A549 (cell line): ENCODE results near the gene TMCC2. TPM values are rescaled to one million over a fixed set of nuclear protein-coding genes. Genes with fewer than 3 reads are reported as not detected.

Source experiments
- ATAC-seq, 2 experiments: fragments of 200-7000 bp in 1 of 2; fragments of >200 bp in 1 of 2; cut with Nextera tagmentation in 1 of 2; cut with Tn5 transposase in 1 of 2; 3 replicates each; pipeline versions ENCODE4 v1.8.0 to v1.9.1; 2018 to 2020; ENCODE audit warnings: mild to moderate bottlenecking in 1 of 2, moderate library complexity in 1 of 2
- CTCF ChIA-PET: fragments of 300-600 bp; sonication (Branson Sonifier 250); formaldehyde crosslinking; extraction: SDS; loops from one replicate; lab custom pipeline; 2021; ENCODE audit warnings: antibody characterized with exemption, inconsistent platforms; lab: Yijun Ruan, JAX
- POLR2A ChIA-PET: fragments of 350-600 bp; formaldehyde crosslinking; extraction: SDS; loops from one replicate; lab custom pipeline; 2021; ENCODE audit warnings: antibody characterized with exemption, inconsistent platforms; lab: Yijun Ruan, JAX
- DNase-seq, 2 experiments: peaks; one replicate each; pipeline versions ENCODE4 v3.0.0 to v3.0.0-alpha.2; 2011 to 2016; ENCODE audit warnings: low read depth in 1 of 2, low spot score in 1 of 2
- FAIRE-seq: peaks from 2 replicates; lab custom pipeline; 2011; peaks lifted over from hg19 to GRCh38; lab: Jason Lieb, UNC
- H3K27ac ChIP-seq, 2 experiments: fragments of >200 bp; sonication (Bioruptor Twin); formaldehyde crosslinking; 3 replicates each; pipeline ENCODE4 v1.5.1; 2016 to 2017
- H3K4me1 ChIP-seq: fragments of >200 bp; sonication (Bioruptor Twin); formaldehyde crosslinking; 3 replicates; pipeline ENCODE4 v1.6.1; 2016
- H3K4me2 ChIP-seq: fragments of >200 bp; sonication (Bioruptor Twin); formaldehyde crosslinking; 3 replicates; pipeline ENCODE4 v1.6.1; 2016
- H3K4me3 ChIP-seq: fragments of >200 bp; sonication (Bioruptor Twin); formaldehyde crosslinking; 3 replicates; pipeline ENCODE4 v1.5.1; 2016
- H3K9me3 ChIP-seq: fragments of >200 bp; sonication (Bioruptor Twin); formaldehyde crosslinking; 3 replicates; pipeline ENCODE4 v1.6.1; 2016
- BCL3 ChIP-seq: fragments of >200 bp; sonication (Bioruptor Twin); formaldehyde crosslinking; IDR thresholded peaks from 3 replicates; pipeline ENCODE4 v1.6.1; 2016
- BHLHE40 ChIP-seq: IDR thresholded peaks from 2 replicates; pipeline ENCODE4 v1.6.1; 2012; ENCODE audit warnings: low read depth, low read length, inconsistent platforms
- CBX2 ChIP-seq: fragments of 200-600 bp; sonication (generic); IDR thresholded peaks from 2 replicates; pipeline ENCODE4 v1.6.1; 2016; ENCODE audit warnings: low read depth, mild to moderate bottlenecking, borderline replicate concordance
- CHD2 ChIP-seq: fragments of 150-350 bp; IDR thresholded peaks from 2 replicates; pipeline ENCODE4 v1.6.1; 2014; ENCODE audit warnings: low read length; ENCODE audit not compliant: partially characterized antibody
- EHF ChIP-seq: fragments of 250-450 bp; sonication (Bioruptor Pico); IDR thresholded peaks from 2 replicates; pipeline ENCODE4 v1.5.0; 2020; ENCODE audit warnings: mild to moderate bottlenecking
- FOSB ChIP-seq: fragments of 250-450 bp; sonication (Bioruptor Pico); IDR thresholded peaks from 2 replicates; pipeline ENCODE4 v1.5.0; 2020; ENCODE audit warnings: mild to moderate bottlenecking, moderate library complexity
- FOXS1 ChIP-seq: fragments of 250-450 bp; sonication (Bioruptor Pico); IDR thresholded peaks from 2 replicates; pipeline ENCODE4 v1.5.0; 2020; ENCODE audit warnings: mild to moderate bottlenecking, moderate library complexity
- GATA3 ChIP-seq: IDR thresholded peaks from 2 replicates; pipeline ENCODE4 v1.6.1; 2012; ENCODE audit warnings: borderline replicate concordance
- HDAC2 ChIP-seq: fragments of 200-600 bp; sonication (generic); IDR thresholded peaks from 2 replicates; pipeline ENCODE4 v1.6.1; 2016
- HOXA7 ChIP-seq: fragments of 250-450 bp; sonication (Bioruptor Pico); IDR thresholded peaks from 2 replicates; pipeline ENCODE4 v1.5.0; 2020; ENCODE audit warnings: mild to moderate bottlenecking, moderate library complexity
- HOXB5 ChIP-seq: fragments of 250-450 bp; sonication (Bioruptor Pico); IDR thresholded peaks from 2 replicates; pipeline ENCODE4 v1.5.0; 2020; ENCODE audit warnings: mild to moderate bottlenecking, moderate library complexity
- JUN ChIP-seq, 2 experiments: fragments of >200 bp; sonication (Bioruptor Twin); formaldehyde crosslinking; IDR thresholded peaks; 2 replicates in 1 of 2; 3 replicates in 1 of 2; pipeline ENCODE4 v1.6.1; 2016 to 2017
- JUNB ChIP-seq: fragments of >200 bp; sonication (Bioruptor Twin); formaldehyde crosslinking; IDR thresholded peaks from 2 replicates; pipeline ENCODE4 v1.6.1; 2016
- KDM1A ChIP-seq: fragments of 200-600 bp; sonication (generic); IDR thresholded peaks from 2 replicates; pipeline ENCODE4 v1.6.1; 2016; ENCODE audit warnings: low read depth, mild to moderate bottlenecking
- KDM5A ChIP-seq: fragments of 200-600 bp; sonication (generic); IDR thresholded peaks from 2 replicates; pipeline ENCODE4 v1.6.1; 2016; ENCODE audit warnings: antibody characterized with exemption, mild to moderate bottlenecking
- MAFK ChIP-seq: fragments of 450-650 bp; IDR thresholded peaks from 2 replicates; pipeline ENCODE4 v1.6.1; 2014; ENCODE audit not compliant: partially characterized antibody
- MAZ ChIP-seq: fragments of 150-350 bp; IDR thresholded peaks from 2 replicates; pipeline ENCODE4 v1.6.1; 2014; ENCODE audit warnings: antibody characterized with exemption, low read depth, low read length, borderline replicate concordance
- NFE2L2 ChIP-seq: fragments of 150-350 bp; conservative IDR thresholded peaks from 2 replicates; pipeline ENCODE4 v1.6.1; 2014; ENCODE audit warnings: low read length
- NPAS2 ChIP-seq: fragments of 250-450 bp; sonication (Bioruptor Pico); IDR thresholded peaks from 2 replicates; pipeline ENCODE4 v1.8.0; 2022; ENCODE audit warnings: mild to moderate bottlenecking, moderate library complexity, borderline replicate concordance
- PBX3 ChIP-seq: IDR thresholded peaks from 2 replicates; pipeline ENCODE4 v1.6.1; 2012
- PHF8 ChIP-seq: fragments of 200-600 bp; sonication (generic); IDR thresholded peaks from 2 replicates; pipeline ENCODE4 v1.6.1; 2016; ENCODE audit warnings: low read depth, mild to moderate bottlenecking, antibody characterized with exemption, moderate library complexity, borderline replicate concordance
- POLR2A ChIP-seq: IDR thresholded peaks from 2 replicates; pipeline ENCODE4 v1.6.1; 2012; ENCODE audit warnings: mild to moderate bottlenecking, low read length
- RCOR1 ChIP-seq: fragments of 150-350 bp; IDR thresholded peaks from 2 replicates; pipeline ENCODE4 v1.6.1; 2014; ENCODE audit warnings: antibody characterized with exemption, low read length, low read depth
- REST ChIP-seq: fragments of 200-600 bp; sonication (generic); IDR thresholded peaks from 2 replicates; pipeline ENCODE4 v1.6.1; 2016; ENCODE audit warnings: antibody characterized with exemption, mild to moderate bottlenecking, moderate library complexity
- RFX5 ChIP-seq: fragments of 450-650 bp; IDR thresholded peaks from 2 replicates; pipeline ENCODE4 v1.7.1; 2014; ENCODE audit warnings: antibody characterized with exemption, mild to moderate bottlenecking, moderate library complexity
- RNF2 ChIP-seq: fragments of 200-600 bp; sonication (generic); IDR thresholded peaks from 2 replicates; pipeline ENCODE4 v1.6.1; 2016; ENCODE audit warnings: low read depth, mild to moderate bottlenecking, antibody characterized with exemption, moderate library complexity, borderline replicate concordance
- SMC3 ChIP-seq: fragments of >200 bp; sonication (Bioruptor Twin); formaldehyde crosslinking; IDR thresholded peaks from 3 replicates; pipeline ENCODE4 v1.6.1; 2018; ENCODE audit warnings: inconsistent platforms
- SREBF2 ChIP-seq: fragments of 450-650 bp; IDR thresholded peaks from 2 replicates; pipeline ENCODE4 v1.6.1; 2014; ENCODE audit warnings: mild to moderate bottlenecking, moderate library complexity
- ZC3H11A ChIP-seq: fragments of 450-650 bp; IDR thresholded peaks from 2 replicates; pipeline ENCODE4 v1.6.1; 2014; ENCODE audit warnings: antibody characterized with exemption, mild to moderate bottlenecking
- ZFP36 ChIP-seq: fragments of 450-650 bp; IDR thresholded peaks from 2 replicates; pipeline ENCODE4 v1.6.1; 2014; ENCODE audit warnings: borderline replicate concordance; ENCODE audit not compliant: partially characterized antibody
- WGBS: methylation state at CpG from one replicate; pipeline ENCODE4 v1.1.6; 2017; ENCODE audit errors: missing lambda C conversion rate; 5-methylcytosine and 5-hydroxymethylcytosine counted together
- polyA plus RNA-seq, 4 experiments: library from polyadenylated mRNA; depleted of rRNA in 3 of 4; stranded (reverse); fragments of >200 nt; fragmentation: RNase III in 1 of 4; extraction: RNeasy Plus Mini Kit Qiagen cat#74134 plus additional on column Dnase treatment in 1 of 4; gene quantifications; 2 replicates in 3 of 4; 3 replicates in 1 of 4; pipeline ENCODE4 v1.2.3, GENCODE V29; 2011 to 2017
- TF ChIP-seq, protein P1 (sequence below): fragments of 150-350 bp; IDR thresholded peaks from 2 replicates; pipeline ENCODE4 v1.6.1; 2014; ENCODE audit warnings: low read depth, mild to moderate bottlenecking, low read length
- TF ChIP-seq, protein P2 (sequence below): IDR thresholded peaks from 2 replicates; pipeline ENCODE4 v1.6.1; 2012; ENCODE audit warnings: low read depth, borderline replicate concordance
- TF ChIP-seq, protein P3 (sequence below): fragments of 450-650 bp; IDR thresholded peaks from 2 replicates; pipeline ENCODE4 v1.6.1; 2014; ENCODE audit warnings: antibody characterized with exemption

The TMCC2 gene
- polyA plus RNA-seq, 2 of the 4 experiments (the other 2 are of a cell fraction), result 1.7 to 3.2 TPM

DNA sequence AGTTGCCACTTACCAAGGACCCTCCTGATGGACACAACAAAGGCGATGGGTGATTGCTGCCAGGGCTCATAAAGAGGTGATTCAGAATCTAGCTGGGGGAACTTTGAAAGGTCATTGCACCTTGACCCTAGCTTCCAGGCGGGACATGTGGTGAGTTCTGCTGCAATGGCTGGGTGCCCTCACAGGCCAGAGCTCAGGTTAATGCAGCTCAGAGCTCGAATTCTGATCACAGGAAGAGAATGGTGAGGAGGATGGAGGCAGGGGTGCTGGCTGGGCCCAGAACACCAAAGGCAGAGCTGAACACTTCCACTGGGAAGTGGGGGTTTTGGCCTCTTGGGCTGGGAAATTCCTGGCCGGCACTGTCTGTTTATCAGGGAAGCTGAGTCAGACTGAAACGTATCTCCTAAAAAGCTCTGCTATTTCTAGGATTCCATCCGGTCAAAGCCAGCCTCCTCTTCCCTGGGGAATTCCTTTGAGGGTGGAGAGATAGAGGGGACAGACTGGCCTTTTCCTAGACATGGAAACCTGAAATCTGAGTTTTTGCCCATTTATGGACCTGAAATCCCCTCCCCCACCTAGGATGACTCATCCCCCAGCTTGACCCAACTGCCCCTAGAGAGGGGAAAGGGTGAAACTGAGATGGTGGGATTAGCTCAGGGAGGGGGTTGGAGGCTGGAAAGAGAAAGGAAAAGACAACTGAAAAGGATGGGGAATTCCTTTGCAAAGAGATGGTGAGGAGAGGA lies 66.6 kb downstream of the TMCC2 start:
- WGBS, result 0% methylated on average over 6 of the region's 6 CpGs
- H3K4me1 ChIP-seq, result peaks cover 79% of the 10 kb centered on the region
- ChIA-PET CTCF (interaction anchor here (1.1 to 89.2 kb wide), 5 partner anchors 5 to 230 kb away, joined by 3 to 3627 read pairs (median 5); partner anchors contain the start of genes KLHDC8A and NUAK2), POLR2A (interaction anchor here (0.6 to 2.5 kb wide), 6 partner anchors 8 to 27 kb away, joined by 3 to 19 read pairs (median 6); partner anchors contain the start of gene NUAK2)
- peak overlapping the region; percentile 72 for H3K4me2 ChIP-seq
- peak overlapping the region; percentile 98 to 99 for H3K27ac ChIP-seq
- H3K4me3 ChIP-seq, result no peak overlapping the region
- FAIRE-seq (no peak), ATAC-seq (peak; percentile 45 to 57), DNase-seq (peak; percentile 73 to 95)
- no peaks in the 10 kb centered on the region for H3K9me3 ChIP-seq
- no peak for TF ChIP-seq RFX5
- TF ChIP-seq, protein P1, sequence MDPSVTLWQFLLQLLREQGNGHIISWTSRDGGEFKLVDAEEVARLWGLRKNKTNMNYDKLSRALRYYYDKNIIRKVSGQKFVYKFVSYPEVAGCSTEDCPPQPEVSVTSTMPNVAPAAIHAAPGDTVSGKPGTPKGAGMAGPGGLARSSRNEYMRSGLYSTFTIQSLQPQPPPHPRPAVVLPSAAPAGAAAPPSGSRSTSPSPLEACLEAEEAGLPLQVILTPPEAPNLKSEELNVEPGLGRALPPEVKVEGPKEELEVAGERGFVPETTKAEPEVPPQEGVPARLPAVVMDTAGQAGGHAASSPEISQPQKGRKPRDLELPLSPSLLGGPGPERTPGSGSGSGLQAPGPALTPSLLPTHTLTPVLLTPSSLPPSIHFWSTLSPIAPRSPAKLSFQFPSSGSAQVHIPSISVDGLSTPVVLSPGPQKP, result no peak
- TF ChIP-seq MAZ, result no peak
- TF ChIP-seq HDAC2, result no peak
- peak; percentile 81 for TF ChIP-seq JUNB
- TF ChIP-seq ZC3H11A, result no peak
- TF ChIP-seq EHF, result no peak
- TF ChIP-seq SMC3, result peak; percentile 22; the same call in 1 of the 3 replicates
- TF ChIP-seq MAFK, result peak; percentile 64
- no peak for TF ChIP-seq HOXB5 (CRISPR knock-in tag)
- TF ChIP-seq, protein P2, sequence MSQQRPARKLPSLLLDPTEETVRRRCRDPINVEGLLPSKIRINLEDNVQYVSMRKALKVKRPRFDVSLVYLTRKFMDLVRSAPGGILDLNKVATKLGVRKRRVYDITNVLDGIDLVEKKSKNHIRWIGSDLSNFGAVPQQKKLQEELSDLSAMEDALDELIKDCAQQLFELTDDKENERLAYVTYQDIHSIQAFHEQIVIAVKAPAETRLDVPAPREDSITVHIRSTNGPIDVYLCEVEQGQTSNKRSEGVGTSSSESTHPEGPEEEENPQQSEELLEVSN, result no peak
- TF ChIP-seq NPAS2, result no peak
- no peak for TF ChIP-seq NFE2L2
- no peak for TF ChIP-seq KDM5A
- no peak for TF ChIP-seq CBX2
- no peak for TF ChIP-seq BHLHE40
- TF ChIP-seq POLR2A, result no peak
- no peak for TF ChIP-seq FOSB (CRISPR knock-in tag)
- no peak; the same call in 1 of the 2 replicates for TF ChIP-seq FOXS1 (CRISPR knock-in tag)
- peak; percentile 86 to 97 for TF ChIP-seq JUN (IDR thresholded peaks at IDR 0.05)
- 0 out of 2 replicates have a peak, but pooled peaks have one; percentile 31 for TF ChIP-seq HOXA7
- TF ChIP-seq CHD2, result no peak
- TF ChIP-seq GATA3, result peak; percentile 87; the same call in 1 of the 2 replicates
- TF ChIP-seq, protein P3, sequence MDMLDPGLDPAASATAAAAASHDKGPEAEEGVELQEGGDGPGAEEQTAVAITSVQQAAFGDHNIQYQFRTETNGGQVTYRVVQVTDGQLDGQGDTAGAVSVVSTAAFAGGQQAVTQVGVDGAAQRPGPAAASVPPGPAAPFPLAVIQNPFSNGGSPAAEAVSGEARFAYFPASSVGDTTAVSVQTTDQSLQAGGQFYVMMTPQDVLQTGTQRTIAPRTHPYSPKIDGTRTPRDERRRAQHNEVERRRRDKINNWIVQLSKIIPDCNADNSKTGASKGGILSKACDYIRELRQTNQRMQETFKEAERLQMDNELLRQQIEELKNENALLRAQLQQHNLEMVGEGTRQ, result no peak
- peak; percentile 79; the same call in 1 of the 2 replicates for TF ChIP-seq PBX3
- TF ChIP-seq BCL3, result peak; percentile 60; the same call in 1 of the 3 replicates
- no peak for TF ChIP-seq ZFP36
- no peak for TF ChIP-seq SREBF2
- TF ChIP-seq REST, result no peak
- TF ChIP-seq KDM1A, result no peak
- TF ChIP-seq PHF8, result no peak
- no peak for TF ChIP-seq RCOR1
- TF ChIP-seq RNF2, result no peak
